Activated T-helper 1 cell treated with anti-CD3 and anti-CD28 coated beads, Interleukin-2, amount 50 U/mL, for 16 hours (primary cell): ENCODE results near the gene CTAGE8.
"Not testable (repeated sequence)": the region's sequence is repeated elsewhere in the genome, so short reads cannot be mapped to it uniquely, and the experiment has no call there.

Experiments used
- DNase-seq, 2 donors: peaks; one replicate each; pipeline ENCODE4 v3.0.0-alpha.2; 2020; ENCODE audit warnings: low read depth in 1 of 2, low spot score in 1 of 2

The CTAGE8 gene, protein sequence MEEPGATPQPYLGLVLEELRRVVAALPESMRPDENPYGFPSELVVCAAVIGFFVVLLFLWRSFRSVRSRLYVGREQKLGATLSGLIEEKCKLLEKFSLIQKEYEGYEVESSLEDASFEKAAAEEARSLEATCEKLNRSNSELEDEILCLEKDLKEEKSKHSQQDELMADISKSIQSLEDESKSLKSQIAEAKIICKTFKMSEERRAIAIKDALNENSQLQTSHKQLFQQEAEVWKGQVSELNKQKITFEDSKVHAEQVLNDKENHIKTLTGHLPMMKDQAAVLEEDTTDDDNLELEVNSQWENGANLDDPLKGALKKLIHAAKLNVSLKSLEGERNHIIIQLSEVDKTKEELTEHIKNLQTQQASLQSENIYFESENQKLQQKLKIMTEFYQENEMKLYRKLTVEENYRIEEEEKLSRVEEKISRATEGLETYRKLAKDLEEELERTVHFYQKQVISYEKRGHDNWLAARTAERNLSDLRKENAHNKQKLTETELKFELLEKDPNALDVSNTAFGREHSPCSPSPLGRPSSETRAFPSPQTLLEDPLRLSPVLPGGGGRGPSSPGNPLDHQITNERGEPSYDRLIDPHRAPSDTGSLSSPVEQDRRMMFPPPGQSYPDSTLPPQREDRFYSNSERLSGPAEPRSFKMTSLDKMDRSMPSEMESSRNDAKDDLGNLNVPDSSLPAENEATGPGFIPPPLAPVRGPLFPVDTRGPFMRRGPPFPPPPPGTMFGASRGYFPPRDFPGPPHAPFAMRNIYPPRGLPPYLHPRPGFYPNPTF

DNA sequence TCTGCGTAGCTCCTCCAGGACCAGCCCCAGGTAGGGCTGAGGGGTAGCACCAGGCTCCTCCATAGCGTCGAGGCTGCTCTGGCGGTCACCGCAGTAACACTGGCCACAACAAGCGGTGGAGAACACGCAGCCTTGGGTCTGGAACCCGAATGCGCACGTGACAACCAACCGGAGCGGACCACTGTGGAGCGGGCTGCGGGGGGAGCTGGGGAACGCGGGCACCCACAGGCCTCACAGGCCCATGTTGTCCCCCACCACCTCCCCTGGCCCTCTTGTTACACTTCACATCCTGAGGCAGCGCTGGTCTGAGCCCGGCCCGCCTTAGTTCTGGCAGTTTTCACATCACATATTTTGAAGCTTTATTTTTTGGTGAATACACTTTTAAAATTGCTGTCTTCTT lies at the start of gene CTAGE8:
Gene CTAGE8 (minus strand): TSS at position 101 of the 400 bp plus-strand sequence. CDS start 38 bp downstream, at position 63.
- DNase-seq = not testable (repeated sequence)

DNA sequence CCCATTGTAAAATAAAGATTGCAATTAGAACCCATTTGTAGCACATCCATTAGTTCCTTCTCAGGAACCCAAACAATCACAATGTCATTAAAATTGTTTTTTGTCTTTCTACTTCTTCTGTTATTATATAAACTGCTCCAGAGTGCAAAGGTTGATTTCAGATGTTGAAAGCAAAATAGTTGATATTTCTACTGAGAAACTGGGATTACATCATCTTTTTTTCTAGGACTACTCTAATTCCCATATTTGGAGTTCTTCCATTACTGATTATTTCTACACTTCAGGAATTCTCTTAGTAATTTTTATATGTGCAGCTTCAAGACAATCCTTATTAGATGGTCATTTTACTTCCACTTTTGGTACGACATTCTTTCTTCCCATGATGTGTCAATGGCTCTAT lies 48.4 kb upstream of the CTAGE8 start:
- not testable (repeated sequence) for DNase-seq

DNA sequence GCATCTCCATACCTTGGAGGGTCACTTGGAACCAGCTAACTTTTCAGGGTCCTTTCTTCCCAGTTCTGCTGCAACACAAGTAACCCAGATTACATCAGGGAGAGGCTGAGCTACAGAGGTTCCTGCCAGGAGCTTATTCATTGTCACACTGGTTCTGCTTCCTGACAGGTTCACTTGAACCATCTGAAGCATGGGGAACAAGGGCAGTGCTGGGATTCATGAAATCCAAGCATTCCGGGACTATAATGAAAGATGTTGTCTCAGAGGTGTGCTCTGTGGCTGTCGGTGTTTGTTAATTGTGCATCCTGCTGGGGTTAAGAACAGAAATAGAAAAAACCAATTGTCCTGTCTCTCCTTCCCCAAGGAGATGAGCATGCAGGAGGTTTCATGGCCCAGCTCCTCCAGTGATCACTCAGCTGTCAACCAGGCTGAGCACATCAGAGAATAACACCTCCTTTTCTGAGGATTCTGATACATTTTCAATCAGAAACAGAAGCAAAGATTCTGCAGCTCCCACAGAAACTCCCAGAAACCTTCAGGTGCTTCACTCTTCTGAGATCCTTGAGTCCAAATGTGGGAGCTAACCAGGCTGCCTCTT lies 42.9 kb upstream of the CTAGE8 start, which contains the start of gene OR2A1:
Gene OR2A1 (plus strand): TSS at position 548 of the 598 bp plus-strand sequence. CDS start 5,706 bp downstream, outside the sequence.
- not testable (repeated sequence) for DNase-seq

DNA sequence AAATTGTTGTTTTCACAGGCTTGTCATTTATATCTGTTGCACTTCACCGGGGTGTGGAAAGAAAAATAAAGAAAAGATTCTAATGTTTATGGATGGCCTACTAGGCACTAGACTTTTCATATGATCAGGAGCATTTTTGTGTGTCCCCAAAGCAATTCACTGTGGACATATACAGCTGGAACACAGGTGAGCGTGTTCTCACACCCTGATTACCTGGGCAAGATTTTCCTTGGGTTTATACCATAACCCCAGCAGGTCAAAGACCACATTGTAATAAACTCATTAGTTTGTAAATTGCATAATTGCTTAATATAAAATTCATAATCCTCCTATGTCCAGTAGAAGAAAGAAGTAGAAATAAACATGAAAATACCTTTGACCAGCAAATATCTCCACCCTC lies 42.1 kb upstream of the CTAGE8 start:
- DNase-seq = not testable (repeated sequence)

DNA sequence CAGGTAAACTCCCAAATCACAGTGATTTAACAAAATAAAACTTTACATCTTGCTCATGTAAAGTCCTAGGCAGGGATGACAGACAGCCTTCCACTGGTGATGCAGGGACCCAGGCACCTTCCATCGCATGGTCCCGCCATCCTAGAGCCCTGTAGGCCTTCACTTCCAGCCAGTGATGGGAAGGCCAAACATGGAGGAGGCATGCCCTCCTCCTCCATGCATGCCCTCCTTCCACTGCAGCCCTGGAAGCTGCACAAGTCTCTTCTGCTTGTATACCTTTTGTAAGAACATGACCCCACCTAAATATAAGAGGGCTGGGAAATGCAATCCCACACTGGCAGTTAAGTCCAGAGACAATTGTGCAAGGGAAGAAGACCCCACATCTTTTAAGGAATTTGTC lies 40.6 kb upstream of the CTAGE8 start:
- DNase-seq = not testable (repeated sequence)

DNA sequence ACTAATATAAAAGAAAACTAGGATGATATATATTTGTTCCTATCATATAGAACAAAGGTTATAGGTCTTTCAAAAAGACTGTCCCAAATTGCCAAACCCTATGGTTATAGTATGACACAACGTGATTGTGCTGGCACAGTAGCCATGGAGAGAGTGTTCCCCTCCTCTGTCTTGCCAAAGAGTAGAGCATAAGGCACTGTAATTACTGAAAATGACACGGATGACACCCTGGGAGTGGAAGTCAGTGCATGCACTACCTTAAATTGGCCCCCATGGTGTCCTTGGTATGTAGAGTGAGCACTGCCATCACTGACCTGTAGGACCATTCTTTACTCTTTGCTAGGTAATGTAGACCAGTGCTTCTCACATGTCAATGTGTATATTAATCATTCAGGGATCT lies 36.1 kb upstream of the CTAGE8 start:
- not testable (repeated sequence) for DNase-seq

DNA sequence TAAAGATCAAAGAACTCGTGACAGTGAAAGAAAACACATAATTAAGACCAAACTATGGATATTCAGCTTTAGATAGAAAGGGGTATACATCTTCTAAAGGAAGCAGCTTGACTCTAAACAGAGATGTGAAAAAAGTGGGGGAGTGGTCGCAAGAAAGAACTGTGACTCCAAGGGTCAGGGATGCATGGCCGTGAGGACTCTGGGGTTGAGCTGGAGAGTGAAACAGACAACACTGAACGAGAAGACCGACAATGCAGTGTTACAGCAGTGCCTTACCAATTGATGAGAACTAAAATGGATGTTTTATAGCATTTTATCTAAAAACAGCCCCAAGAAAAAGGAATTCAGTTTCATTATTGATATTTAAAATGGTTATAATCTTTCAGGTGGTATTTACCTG lies 34.5 kb upstream of the CTAGE8 start:
- not testable (repeated sequence) for DNase-seq

DNA sequence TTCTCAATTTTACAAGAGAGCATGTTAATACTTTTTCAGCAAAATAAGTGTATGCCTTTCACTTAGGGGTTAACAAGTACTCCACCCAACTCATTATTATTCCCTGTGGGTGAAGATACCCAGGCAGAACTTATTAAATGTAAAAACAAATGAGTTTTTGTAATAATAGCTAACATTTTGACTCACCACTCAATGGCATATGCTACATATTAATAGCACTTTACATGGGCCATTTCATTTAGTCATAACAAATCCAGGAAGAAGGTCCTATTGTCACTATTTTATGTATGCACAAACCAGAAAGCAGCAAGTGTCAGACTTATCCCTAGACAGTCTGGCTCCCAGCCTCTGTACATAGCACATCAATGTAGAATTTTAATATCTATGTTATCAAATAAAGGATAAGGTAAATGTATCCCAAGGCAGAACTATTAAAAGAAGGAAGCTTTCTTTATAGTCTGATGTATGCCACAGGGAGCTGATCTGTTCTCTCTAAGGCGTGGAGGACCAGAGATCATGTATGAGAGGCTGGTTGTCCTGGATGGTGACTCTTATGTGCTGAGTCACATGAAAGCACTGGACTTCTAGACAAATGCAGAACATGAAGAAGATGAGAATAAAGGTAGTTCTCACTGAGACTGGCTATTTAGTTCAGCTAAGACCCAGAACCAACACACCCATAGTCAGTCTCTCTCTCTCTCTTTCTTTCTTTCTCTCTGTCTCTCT lies 33.7 kb upstream of the CTAGE8 start:
- DNase-seq = not testable (repeated sequence)

DNA sequence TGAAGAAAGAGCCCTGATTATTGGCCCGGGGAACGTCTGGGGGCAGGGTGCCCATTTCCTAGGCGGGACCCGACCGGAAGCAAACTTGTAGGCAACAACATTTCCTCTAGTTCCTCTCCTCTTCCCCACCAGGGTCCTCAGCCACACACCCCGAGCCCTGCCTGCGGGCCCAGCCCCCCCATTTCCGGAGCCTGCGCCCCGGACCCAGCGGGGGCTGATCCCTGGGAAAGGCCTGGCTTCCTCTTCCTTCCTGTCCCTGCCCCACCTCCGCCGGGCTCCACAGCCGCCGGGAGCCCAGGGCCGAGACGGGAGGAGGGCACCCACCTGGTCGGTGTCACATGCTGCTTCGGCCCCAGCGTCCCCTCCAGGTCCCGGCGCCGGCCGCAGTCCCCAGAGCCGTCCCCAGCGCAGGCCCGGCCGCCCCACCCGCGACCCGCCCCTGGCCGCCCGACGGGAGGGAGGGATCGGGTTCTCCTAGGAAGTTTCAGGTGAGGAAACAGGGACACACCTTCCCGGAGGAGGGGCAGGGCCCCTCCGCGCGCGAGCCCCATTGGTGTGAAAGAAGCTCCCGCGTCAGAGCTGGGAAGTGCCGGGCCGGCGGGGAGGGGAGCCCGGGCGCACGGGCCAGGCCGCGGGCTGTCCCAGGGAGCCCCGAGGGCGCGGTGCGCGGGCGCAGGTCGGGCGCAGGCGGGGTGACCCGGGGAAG lies 24.9 kb upstream of the CTAGE8 start:
- DNase-seq = not testable (repeated sequence)

DNA sequence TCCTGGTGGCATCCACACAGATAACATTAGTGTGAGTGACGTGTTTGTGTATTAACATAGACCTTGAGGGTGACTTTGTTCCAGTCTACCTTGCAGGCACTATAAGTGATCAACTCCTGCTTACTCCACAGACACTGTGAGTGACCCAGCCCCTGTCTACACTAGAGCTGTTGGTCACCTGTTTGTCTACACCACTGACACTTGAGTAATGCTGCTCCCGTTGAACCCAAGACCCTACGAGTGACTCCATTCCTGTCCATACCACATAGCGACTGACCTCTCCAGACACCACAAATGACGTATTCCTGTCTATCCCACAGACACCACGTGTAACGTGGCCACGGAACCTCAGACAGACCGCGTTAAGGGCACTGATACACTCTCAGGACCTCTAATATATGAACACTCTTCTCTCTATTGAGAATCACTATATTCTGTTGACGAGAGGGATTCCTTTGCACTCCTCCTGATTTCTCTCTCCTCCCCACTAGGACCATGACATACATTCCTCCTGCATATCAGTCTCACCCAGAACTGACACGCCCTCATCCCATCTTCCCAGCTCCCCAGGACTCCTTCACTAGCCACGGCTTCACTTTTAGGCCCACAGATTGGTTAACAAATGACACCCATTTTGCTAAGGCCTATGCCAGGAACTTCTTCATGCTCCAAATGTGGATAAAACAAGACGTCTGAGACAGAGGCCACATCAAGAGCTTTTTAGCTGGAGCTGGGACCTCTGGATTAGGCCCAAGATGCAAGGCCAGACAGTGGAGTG lies 23.5 kb upstream of the CTAGE8 start:
- not testable (repeated sequence) for DNase-seq

DNA sequence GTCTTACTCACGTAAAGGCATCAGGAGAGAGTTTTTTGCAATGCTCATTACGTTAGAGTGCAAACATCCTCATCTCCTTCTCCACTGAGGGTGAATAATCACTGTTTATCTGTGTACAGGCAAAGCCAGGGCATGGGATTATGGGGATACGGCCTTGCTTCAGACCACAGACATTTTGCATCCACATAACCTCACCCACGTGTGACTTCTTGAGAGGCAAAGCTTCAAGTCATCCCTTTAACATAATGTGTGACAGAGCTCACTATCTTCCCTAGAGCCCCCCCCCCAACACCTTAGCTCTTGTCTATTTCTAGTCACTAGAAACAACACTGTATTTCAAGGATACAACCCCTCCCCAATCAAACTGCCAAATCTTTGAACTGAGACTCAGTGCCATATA lies 22.5 kb upstream of the CTAGE8 start:
- DNase-seq = not testable (repeated sequence)

DNA sequence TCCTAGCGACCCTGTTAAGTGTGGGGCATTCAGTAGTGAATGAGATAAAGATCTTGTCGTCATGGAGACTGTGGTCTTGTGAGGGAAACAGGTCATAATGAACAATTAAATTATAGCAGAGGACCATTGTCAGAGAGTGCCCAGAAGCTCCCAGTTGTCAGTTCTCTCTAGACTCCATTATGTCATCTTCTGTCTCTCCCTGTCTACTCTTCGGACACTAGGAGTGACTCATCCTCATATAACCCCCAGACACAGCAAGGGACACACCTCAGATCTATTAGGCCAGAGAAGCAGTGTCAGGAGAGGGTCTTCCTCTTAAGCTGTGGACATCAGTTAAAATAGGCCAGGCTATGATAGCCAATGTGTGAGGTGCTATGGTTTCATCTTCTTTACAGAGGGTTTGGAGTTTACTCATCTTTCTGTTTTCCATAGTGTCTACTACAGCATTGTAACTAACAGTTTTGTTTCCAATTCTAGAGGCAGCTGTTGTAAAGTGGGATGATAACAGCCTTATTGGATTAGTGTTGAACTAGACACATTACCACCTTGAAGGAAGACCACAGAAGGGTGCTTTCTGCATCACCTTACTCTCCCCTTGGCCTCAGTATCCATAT lies 18.2 kb upstream of the CTAGE8 start:
- not testable (repeated sequence) for DNase-seq

DNA sequence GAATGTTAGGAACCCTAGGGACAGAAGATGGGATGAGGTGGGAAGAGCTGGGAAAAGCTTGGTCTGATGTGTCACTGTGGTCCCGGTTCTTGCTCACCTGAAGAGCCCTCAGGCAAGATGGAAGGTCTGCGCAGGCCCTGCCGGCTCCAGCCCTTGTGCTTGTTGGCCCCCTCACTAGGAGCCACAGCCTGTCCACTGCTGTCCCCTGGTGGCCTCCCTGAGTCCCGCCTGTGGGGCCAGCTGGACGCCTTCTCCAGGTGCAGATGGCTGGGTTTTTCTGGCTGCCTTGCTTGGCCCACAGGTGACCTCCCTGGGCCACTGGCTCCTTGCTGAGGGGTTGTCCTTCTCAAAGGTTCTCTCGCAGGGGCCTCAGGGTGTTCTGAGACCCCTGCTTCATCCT lies 14.6 kb upstream of the CTAGE8 start:
- DNase-seq = not testable (repeated sequence)

DNA sequence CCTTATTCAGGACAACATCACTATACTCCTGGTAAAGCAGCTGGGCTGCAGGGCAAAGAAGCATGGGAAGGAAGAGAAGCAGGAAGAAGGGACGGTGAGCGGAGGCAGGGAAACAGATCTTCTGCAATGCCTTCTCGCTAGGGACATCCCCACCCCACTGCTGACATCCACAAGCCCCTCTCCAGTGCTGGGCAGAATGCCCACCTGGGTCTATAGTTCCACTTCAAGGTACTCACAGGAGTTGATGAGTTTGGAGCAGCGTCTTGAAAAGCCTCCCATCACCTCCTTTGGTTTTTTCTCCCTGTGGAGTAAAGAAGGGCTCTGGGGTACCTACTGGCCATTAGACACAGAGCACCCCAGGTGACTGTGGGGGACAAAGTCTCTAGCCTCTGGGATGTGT lies 13.4 kb upstream of the CTAGE8 start:
- not testable (repeated sequence) for DNase-seq

DNA sequence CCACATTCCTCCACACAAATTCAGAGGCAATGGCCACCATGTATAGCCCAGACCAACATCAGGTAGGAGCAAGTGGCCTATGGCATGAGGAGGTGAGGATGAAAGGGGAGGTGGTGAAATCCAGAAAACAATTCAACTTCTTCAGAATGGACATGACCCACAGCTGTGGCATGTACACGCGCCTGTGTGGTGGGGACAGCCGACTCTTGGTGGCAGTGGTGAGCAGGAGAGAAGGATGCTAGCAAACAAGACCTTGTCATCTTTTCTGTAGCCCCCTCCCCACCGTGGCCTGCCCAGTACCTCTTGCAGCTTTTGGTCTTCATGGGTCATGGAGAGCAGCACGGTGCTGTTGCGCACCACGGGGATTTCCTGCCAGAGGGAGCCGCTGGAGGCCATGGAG lies 12.9 kb upstream of the CTAGE8 start:
- not testable (repeated sequence) for DNase-seq

DNA sequence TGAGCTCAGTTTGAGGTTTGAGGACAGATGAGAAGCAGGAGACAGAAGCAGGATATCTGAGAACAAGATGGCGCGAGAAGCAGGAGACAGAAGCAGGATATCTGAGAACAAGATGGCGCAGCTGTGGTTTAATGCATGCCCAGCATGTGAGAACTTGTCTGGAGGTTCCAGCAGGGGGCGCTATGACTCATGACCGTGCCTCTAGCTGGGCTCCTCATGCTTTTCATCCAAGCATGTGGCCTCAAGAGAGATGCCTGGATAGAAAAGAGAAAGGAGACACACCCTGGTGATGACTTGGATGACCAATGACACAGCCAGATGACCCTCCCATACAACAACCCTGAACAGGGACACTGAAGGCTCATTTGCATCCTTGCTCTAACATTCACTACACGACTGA lies 10.9 kb upstream of the CTAGE8 start:
- DNase-seq = not testable (repeated sequence)

DNA sequence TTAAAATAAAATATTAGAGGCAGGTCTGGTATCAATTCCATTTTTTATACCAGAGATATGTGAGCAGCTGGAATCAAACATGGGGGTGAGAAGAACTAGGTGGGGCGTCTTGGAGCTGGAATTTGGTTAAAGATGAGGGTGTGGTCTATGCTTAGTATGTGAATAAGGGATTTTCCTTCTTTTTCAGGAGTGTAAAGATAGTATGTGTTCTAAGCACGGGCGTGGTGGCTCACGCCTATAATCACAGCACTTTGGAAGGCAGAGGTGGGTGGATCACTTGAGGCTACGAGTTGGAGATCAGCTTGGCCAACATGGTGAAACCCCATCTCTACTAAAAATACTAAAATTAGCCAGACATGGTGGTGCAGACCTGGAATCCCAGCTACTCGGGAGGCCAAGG lies 6.2 kb upstream of the CTAGE8 start:
- DNase-seq = not testable (repeated sequence)

DNA sequence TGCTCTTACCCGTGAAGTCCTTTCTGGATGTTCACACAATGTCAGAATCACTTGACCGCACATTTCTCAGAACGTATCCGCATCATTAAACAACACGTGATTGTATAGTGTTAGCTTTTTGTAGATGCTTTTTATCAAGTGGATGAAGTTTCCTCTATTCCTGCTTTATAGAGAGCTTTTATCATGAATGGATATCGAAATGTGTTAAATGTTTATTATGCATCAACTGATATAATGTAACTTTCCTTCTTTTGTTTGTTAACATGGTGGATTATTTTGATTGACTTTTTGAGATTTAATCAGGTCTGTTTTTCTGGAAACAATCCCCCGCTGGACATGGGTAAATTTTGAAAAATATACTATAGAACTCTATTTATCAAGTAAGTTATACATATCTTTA lies 4.4 kb downstream of the CTAGE8 start, which contains the start of gene OR2A7:
Gene OR2A7 (minus strand): TSS at position 101 of the 400 bp plus-strand sequence. CDS start 5,164 bp downstream, outside the sequence.
- not testable (repeated sequence) for DNase-seq

DNA sequence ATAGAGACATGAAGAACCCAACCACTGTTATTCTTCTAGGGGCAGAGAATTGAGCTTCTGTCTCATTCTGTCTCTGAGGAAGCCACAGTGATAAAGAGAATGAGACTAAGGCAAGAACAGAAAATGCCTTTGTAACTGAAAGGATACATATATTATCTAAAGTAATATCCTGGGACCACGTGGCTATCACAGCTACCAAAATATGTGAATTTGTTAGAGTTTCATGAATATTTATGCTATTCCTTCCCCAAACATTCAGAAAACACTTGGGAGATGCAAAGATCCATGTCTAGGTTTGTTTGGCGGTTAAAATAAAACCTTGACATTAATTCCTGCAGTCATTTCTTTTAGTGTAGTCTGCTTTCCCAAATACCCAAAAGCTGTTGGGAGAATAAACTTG lies 7.0 kb downstream of the CTAGE8 start:
- not testable (repeated sequence) for DNase-seq
